Thyroid gland (tissue), 4 donors: Measurements from ENCODE around the gene CREB5. TPM values are rescaled to one million over a fixed set of nuclear protein-coding genes. Genes with fewer than 3 reads are reported as not detected.

Source experiments
- DNase-seq, 2 donors: peaks; one replicate each; pipeline ENCODE4 v3.0.0-alpha.2; 2019
- H3K27ac ChIP-seq, 3 donors: fragments of 200-600 bp; sonication (generic); 1 replicate in 2 of 3; 2 replicates in 1 of 3; pipeline ENCODE4 v1.5.1; 2016 to 2019; ENCODE audit warnings: mild to moderate bottlenecking in 1 of 3, moderate library complexity in 1 of 3
- H3K27me3 ChIP-seq: fragments of 200-600 bp; sonication (generic); one replicate; pipeline ENCODE4 v1.5.1; 2019
- H3K36me3 ChIP-seq, 2 donors: fragments of 200-600 bp; sonication (generic); one replicate each; pipeline ENCODE4 v1.5.1; 2016 to 2019
- H3K4me1 ChIP-seq, 2 donors: fragments of 200-600 bp; sonication (generic); one replicate each; pipeline ENCODE4 v1.5.1; 2017 to 2019
- H3K4me3 ChIP-seq, 3 donors: fragments of 200-600 bp; sonication (generic); replicated peaks in 1 of 3; 1 replicate in 2 of 3; 2 replicates in 1 of 3; pipeline ENCODE4 v1.5.1; 2016; ENCODE audit warnings: mild to moderate bottlenecking in 1 of 3
- H3K9me3 ChIP-seq: fragments of 200-600 bp; sonication (generic); one replicate; pipeline ENCODE4 v1.5.1; 2017
- POLR2A ChIP-seq, 2 donors: fragments of 450-650 bp; IDR thresholded peaks; one replicate each; pipeline ENCODE4 v1.6.1; 2017; ENCODE audit warnings: antibody characterized with exemption in 2 of 2, mild to moderate bottlenecking in 2 of 2, moderate library complexity in 1 of 2
- WGBS, 2 donors: methylation state at CpG; one replicate each; pipeline ENCODE4 v1.1.5; 2017; 5-methylcytosine and 5-hydroxymethylcytosine counted together
- intact Hi-C: fragments of 100-400 bp; cut with DNase I; formaldehyde crosslinking; loops from one replicate; pipeline ENCODE4 v1.15.1; 2023
- total RNA-seq, 4 donors: library from RNA; depleted of rRNA; stranded (reverse); fragments of >200 nt; gene quantifications; one replicate each; pipeline ENCODE4 v1.2.3, GENCODE V29; 2016
- TF ChIP-seq, protein P1 (sequence below), 6 experiments: fragments of 200-600 bp in 3 of 6; fragments of 450-650 bp in 3 of 6; sonication (generic) in 3 of 6; IDR thresholded peaks; one replicate each; pipeline ENCODE4 v1.5.1; 2016 to 2019; ENCODE audit warnings: antibody characterized with exemption in 6 of 6, mild to moderate bottlenecking in 2 of 6, inconsistent platforms in 1 of 6, moderate library complexity in 1 of 6

CREB5 gene
- total RNA-seq, 4 donors from 2014 or later, result 2.5 to 13.6 (median 6.5) TPM

DNA sequence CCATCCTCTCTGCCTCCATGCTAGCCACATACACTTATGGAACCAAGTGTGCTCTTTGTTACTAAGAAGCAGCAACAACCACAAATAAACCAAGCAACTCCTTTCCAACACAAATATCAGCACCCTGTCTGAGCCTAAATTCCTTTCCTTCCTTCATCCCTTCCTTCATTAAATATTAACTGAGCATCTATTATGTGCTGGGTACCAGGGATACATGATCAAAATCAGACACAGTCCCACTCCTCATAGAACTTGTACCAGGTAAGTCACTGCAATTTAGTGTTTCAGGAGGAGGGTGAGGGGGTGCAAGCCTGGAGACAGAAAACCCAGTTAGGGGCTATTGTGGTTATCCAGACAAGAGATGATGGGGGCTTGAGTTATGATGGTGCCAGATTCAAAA is 10.8 kb downstream of the CREB5 start:
- H3K4me3 ChIP-seq, result no peak overlapping the region
- no peaks in the 10 kb centered on the region for H3K27me3 ChIP-seq
- H3K9me3 ChIP-seq, result no peaks in the 10 kb centered on the region
- H3K36me3 ChIP-seq, result no peaks in the 10 kb centered on the region
- H3K4me1 ChIP-seq, result no peaks in the 10 kb centered on the region
- no peak overlapping the region for H3K27ac ChIP-seq
- no peak for TF ChIP-seq POLR2A (IDR thresholded peaks at IDR 0.05)
- TF ChIP-seq, protein P1, sequence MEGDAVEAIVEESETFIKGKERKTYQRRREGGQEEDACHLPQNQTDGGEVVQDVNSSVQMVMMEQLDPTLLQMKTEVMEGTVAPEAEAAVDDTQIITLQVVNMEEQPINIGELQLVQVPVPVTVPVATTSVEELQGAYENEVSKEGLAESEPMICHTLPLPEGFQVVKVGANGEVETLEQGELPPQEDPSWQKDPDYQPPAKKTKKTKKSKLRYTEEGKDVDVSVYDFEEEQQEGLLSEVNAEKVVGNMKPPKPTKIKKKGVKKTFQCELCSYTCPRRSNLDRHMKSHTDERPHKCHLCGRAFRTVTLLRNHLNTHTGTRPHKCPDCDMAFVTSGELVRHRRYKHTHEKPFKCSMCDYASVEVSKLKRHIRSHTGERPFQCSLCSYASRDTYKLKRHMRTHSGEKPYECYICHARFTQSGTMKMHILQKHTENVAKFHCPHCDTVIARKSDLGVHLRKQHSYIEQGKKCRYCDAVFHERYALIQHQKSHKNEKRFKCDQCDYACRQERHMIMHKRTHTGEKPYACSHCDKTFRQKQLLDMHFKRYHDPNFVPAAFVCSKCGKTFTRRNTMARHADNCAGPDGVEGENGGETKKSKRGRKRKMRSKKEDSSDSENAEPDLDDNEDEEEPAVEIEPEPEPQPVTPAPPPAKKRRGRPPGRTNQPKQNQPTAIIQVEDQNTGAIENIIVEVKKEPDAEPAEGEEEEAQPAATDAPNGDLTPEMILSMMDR (IDR thresholded peaks at IDR 0.05), result no peak
- DNase-seq, result no peak
- intact Hi-C loops, result no loop called here

- Histone ChIP-seq H3K36me3 (no peaks in the 10 kb centered on the region), H3K4me3 (no peak overlapping the region), H3K4me1 (no peaks in the 10 kb centered on the region), H3K9me3 (no peaks in the 10 kb centered on the region), H3K27ac (no peak overlapping the region), H3K27me3 (no peaks in the 10 kb centered on the region)
- TF ChIP-seq, protein P1 (IDR thresholded peaks at IDR 0.05), result no peak
- TF ChIP-seq POLR2A (IDR thresholded peaks at IDR 0.05), result no peak
- intact Hi-C loops, result no loop called here
- no peak for DNase-seq
- 93% methylated on average over 4 of the region's 4 CpGs for WGBS, 2 donors
These were observed 11.7 kb downstream of the CREB5 start for GRCh38 chr7:28423918-28424514.

DNA sequence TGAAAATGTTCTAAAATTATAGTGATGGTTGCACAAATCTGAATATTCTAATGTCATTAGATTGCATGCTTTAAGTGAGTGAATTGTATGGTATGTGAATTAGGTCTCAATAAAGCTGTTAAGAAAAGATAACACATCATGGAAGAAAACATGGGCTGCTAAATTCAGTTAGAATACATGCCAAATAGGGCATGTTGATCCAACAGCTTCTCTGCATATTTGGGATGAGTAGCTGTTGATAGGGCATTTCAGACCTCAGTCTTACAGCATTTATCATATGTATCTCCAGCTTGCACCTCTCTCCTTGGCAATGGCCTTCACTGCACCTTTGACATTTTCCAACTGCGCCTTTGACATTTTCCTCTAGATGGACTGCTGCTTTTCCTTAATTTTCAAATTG is 13.2 kb downstream of the CREB5 start:
- TF ChIP-seq, protein P1 (IDR thresholded peaks at IDR 0.05), result no peak
- TF ChIP-seq POLR2A (IDR thresholded peaks at IDR 0.05), result no peak
- Histone ChIP-seq H3K4me3 (no peak overlapping the region), H3K27me3 (no peaks in the 10 kb centered on the region), H3K27ac (no peak overlapping the region), H3K9me3 (no peaks in the 10 kb centered on the region), H3K4me1 (no peaks in the 10 kb centered on the region), H3K36me3 (no peaks in the 10 kb centered on the region)
- 95 to 100% methylated on average over 1 of the region's 1 CpG for WGBS, 2 donors
- intact Hi-C loops, result no loop called here
- DNase-seq, result no peak

DNA sequence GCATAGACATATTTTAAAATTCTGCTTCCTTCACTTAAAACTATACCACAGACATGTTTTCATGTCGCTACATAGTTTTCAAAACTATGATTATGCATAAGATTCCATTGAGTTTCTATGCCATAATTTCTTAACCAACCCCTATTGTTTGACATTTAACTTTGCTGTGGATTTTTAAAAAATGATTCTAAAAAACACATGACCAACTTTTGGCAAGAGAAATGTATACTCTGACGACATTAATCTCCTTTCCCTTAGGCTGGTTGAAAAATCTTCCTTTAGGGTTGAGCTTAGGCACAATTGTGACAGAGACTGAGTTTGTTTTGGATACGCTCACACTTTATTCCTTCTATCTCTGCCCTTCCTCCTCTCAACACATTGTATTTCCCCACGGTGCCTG is 14.9 kb downstream of the CREB5 start:
- Histone ChIP-seq H3K27me3 (no peaks in the 10 kb centered on the region), H3K36me3 (no peaks in the 10 kb centered on the region), H3K4me3 (no peak overlapping the region), H3K4me1 (no peaks in the 10 kb centered on the region), H3K9me3 (no peaks in the 10 kb centered on the region), H3K27ac (no peak overlapping the region)
- intact Hi-C loops, result no loop called here
- TF ChIP-seq, protein P1 (IDR thresholded peaks at IDR 0.05), result no peak
- no peak for TF ChIP-seq POLR2A (IDR thresholded peaks at IDR 0.05)
- DNase-seq, result no peak
- 70 to 73% methylated on average over 4 of the region's 4 CpGs for WGBS, 2 donors

- Histone ChIP-seq H3K9me3 (no peaks in the 10 kb centered on the region), H3K36me3 (no peaks in the 10 kb centered on the region), H3K4me3 (no peak overlapping the region), H3K27ac (no peak overlapping the region), H3K4me1 (no peaks in the 10 kb centered on the region), H3K27me3 (no peaks in the 10 kb centered on the region)
- DNase-seq, result no peak
- intact Hi-C loops, result no loop called here
- 90 to 100% methylated on average over 1 of the region's 1 CpG for WGBS, 2 donors
- no peak for TF ChIP-seq POLR2A (IDR thresholded peaks at IDR 0.05)
- TF ChIP-seq, protein P1 (IDR thresholded peaks at IDR 0.05), result no peak
These were observed 18.3 kb downstream of the CREB5 start for GRCh38 chr7:28430616-28431015.
